SKM-1 (cell line): Measurements from ENCODE around the gene WASF3.

Source experiments
- DNase-seq: peaks from one replicate; lab custom pipeline; 2025; ENCODE audit not compliant: unreplicated experiment; lab: John Stamatoyannopoulos, UW

WASF3 gene

GRCh38 chr13:26679411-26680122 lies 122.1 kb downstream of the WASF3 start:
- DNase-seq, result no peak

- DNase-seq, result no peak
These were observed 122.6 kb downstream of the WASF3 start for GRCh38 chr13:26680123-26680450.

DNA sequence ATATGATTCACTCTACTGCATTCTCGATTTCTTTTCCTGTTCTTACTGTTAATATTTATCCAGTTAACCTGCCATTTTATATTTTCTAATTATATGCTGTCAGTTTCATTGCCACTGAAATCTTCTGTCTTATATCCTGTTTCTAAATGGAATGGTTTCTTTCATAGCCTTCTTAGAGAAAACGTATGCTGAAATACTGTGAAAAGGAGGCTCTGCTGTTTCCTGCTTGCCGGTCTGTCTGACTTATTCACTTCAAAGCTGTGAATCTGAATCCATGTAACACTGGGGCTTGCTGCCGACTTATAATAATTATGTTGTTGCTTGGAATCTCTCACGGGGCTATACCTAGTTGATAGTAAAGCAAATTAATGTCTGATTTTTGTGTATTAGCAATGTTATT lies 123.1 kb downstream of the WASF3 start:
- no peak for DNase-seq

- DNase-seq, result no peak
These were observed 123.6 kb downstream of the WASF3 start for GRCh38 chr13:26681036-26681435.

- no peak for DNase-seq
These were observed 125.1 kb downstream of the WASF3 start for GRCh38 chr13:26682606-26683005.

- no peak for DNase-seq
These were observed 128.1 kb downstream of the WASF3 start for GRCh38 chr13:26685606-26686005.

DNA sequence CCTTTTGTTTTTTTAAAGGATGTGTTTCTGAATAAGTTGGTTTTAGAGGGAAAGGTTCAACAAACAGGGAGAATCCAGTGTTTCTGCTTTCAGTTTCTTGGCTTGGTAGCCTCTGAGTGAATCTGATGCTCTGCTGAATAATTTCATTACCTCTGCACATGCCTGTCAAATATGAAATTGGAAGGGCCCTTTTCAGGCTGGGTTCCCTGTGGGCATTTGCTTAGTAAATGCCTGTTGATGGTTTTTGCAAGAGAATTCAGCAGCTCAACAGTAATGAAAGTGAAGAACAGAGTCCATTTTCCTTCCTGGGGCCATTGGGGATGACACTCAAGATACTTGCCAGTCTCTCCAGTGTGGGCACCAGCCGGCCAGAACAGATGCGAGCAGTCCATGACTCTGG lies 128.8 kb downstream of the WASF3 start:
- no peak for DNase-seq

GRCh38 chr13:26688286-26688685 lies 130.8 kb downstream of the WASF3 start:
- DNase-seq, result no peak

GRCh38 chr13:26688980-26689379 lies 131.5 kb downstream of the WASF3 start:
- DNase-seq, result no peak

DNA sequence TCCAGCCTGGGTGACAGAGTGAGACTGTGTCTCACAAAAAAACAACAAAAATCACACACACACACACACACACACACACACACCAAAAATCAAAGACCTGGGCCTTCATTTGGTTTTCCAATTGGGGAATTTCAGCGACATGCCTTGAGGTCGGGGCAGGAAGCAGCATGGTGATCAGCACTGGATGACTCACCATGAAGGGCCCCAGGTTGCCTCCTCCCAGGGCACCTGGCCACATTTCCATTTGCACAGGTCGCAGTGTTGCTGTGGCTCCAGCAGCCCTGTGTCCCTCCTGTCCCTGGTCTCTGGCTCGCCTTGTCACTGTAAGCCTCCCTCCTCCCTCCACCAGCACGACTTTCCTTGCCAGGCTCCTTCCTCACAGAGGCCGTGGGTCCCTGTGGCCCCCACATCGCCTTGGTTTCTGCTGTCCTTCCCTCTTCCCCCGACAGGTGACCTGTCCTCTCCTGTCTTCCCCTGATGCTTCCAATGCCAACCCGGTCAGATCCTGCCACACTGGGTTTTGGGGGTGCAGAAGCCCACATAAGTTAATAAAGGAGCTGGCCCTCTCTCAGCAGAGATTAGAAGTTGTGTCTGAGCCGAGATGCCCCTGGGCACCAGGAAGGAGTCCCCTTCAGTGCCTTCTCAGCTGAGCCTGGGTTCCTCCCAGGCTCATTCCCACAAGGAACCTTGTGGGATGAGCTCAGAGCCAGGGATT lies 136.4 kb downstream of the WASF3 start:
- no peak for DNase-seq

DNA sequence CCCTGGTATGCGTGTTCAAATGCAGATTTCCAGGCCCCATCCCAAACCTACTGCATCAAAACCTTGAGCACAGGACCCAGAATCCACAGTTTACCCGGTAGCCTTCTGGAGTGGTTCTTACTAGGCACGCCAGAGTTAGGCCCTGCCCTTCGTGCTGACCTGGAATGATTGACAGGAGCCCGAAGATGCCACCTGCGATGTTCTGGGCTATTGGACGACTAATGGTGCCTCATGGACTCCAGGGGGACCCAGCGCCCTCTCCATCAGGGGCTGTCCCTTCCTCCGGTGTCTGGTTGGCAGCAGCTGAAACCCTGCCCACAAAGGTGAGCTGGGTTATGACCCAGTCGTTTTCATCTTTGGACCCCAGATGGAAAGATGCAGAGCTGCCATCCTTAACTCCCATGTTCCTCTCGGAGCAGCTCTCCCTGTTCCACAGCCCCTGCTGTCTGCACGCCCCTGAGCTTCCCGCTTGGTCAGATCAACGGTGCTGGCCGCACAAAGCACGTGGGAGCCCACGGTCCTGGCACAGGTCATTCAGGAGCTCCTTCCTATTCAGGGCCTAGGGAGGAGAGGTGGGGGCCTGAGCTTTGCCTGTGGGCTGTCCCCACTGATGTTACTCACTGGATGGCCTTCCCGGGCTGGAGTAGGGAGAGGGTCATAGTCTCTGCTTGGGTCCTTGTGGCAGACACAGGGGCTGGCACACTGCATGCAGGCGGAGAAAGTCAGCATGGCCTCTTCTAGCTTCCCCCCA lies 137.3 kb downstream of the WASF3 start:
- DNase-seq, result no peak

- DNase-seq, result no peak
These were observed 137.8 kb downstream of the WASF3 start for GRCh38 chr13:26695360-26695705.

- no peak for DNase-seq
These were observed 138.4 kb downstream of the WASF3 start for GRCh38 chr13:26695891-26696311.

GRCh38 chr13:26697069-26697955 lies 139.8 kb downstream of the WASF3 start:
- DNase-seq, result no peak

GRCh38 chr13:26698392-26699196 lies 141.1 kb downstream of the WASF3 start:
- DNase-seq, result peak; percentile 55

DNA sequence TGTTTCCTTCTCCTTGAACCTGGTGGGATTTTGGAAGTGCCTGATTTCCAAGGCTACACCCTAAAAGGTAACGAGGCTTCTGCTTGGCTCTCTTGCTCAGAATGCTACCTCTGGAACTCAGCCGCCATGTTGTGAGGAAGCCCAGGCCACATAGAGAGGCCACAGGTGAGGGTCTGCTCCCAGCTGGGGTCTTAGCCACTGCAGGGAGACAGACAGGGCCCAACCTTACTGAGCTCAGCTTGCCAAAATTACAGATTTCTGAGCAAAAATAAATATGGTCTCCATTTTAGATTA lies 141.7 kb downstream of the WASF3 start:
- no peak for DNase-seq

DNA sequence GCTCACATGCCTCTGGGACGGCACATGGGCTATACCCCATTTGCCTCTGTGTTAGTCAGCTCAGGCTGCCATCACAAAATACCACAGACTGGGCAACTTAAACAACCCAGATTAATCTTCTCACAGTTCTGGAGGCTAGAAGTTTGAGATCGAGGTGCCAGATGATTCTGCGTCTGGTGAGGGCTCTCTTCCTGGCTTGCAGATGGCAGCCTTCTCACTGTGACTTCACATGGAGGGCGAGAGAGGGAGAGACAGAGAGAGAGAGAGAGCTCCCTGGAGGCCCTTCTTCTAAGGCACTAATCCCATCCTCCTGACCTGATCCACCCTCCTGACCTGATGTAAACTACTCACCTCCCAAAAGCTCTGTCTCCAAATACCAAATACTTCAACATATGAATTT lies 148.1 kb downstream of the WASF3 start:
- no peak for DNase-seq

DNA sequence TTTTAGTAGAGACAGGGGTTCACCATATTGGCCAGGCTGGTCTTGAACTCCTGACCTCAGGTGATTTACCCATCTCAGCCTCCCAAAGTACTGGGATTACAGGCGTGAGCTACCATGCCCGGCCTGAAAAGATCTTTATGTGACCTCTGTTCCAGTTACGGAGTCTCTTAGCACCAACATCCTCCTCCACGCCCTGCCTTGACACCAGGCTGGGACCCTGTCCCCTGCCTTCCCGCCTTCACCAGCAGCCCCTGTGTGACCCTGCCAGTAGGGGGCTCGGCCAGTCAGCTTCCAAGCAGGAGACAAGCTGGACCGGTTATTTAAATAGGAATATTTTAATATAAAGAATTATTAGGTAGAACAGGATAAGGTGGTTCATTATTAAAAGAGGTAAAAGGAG lies 148.9 kb downstream of the WASF3 start:
- no peak for DNase-seq

DNA sequence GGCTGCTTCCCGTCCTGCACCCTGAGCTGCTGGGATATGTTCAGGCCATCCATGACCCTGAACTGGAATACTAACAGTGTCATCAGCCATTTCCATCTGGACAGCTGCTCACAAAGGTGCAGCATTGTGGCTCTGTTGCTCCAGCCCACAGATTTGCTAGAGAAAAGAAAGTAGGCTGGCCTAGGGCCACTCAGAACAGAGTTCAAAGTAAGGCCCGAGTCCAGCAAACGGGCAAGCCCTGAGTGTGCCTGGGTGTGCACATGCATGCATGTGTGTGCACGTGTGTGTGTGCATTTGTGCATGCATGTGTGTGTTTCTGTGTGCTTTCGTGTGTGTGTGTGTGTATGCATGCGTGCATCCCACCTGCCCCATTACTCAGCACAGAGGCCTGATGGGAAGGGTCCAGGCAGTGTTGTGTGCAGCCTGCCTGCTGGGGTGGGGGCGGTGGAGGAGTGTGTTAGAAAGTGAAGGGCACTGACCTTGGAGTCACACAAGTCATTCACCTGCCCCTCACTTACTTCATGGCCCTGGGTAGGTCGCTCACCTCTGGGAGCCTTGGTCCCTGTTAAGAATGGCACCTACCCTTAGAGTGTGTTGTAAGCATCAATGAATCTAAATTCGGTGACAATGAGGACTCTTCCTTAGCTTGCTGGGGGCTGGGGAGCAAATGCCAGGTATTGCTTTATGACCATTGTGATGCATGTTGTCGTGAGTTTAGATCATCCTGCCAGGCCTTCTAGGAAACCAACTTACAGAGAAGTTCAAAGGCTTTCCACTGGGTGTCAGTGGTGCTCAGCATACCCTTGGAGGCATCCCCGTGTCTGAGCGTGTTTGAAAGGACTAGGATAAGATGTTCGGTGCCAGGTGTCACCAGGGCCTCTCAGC lies 149.9 kb downstream of the WASF3 start:
- DNase-seq, result peak; percentile 40

- no peak for DNase-seq
These were observed 150.5 kb downstream of the WASF3 start for GRCh38 chr13:26708007-26708297.
